Measurements from ENCODE around the gene PNO1.
"Not testable (repeated sequence)": the region's sequence is repeated elsewhere in the genome, so short reads cannot be mapped to it uniquely, and the experiment has no call there.

PNO1 gene

GRCh38 chr2:68157402-68158133 lies at the start of gene PNO1:
TSS of gene PNO1 (plus strand) at chr2:68157888. CDS start at chr2:68157935, 47 bp downstream.
- H3K27ac ChIP-seq, result peak within 1 kb of the TSS; percentile 76 to 79
- TF ChIP-seq, protein P1, sequence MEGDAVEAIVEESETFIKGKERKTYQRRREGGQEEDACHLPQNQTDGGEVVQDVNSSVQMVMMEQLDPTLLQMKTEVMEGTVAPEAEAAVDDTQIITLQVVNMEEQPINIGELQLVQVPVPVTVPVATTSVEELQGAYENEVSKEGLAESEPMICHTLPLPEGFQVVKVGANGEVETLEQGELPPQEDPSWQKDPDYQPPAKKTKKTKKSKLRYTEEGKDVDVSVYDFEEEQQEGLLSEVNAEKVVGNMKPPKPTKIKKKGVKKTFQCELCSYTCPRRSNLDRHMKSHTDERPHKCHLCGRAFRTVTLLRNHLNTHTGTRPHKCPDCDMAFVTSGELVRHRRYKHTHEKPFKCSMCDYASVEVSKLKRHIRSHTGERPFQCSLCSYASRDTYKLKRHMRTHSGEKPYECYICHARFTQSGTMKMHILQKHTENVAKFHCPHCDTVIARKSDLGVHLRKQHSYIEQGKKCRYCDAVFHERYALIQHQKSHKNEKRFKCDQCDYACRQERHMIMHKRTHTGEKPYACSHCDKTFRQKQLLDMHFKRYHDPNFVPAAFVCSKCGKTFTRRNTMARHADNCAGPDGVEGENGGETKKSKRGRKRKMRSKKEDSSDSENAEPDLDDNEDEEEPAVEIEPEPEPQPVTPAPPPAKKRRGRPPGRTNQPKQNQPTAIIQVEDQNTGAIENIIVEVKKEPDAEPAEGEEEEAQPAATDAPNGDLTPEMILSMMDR (IDR thresholded peaks at IDR 0.05), result no peak
- intact Hi-C loops (cut with DNase I; ENCODE audit: low total_unique reads), result no loop called here
- peaks cover 0 to 34% (median 30%) of the 10 kb centered on the region in 4 donors for H3K4me1 ChIP-seq
- H3K4me3 ChIP-seq, result peak within 1 kb of the TSS; percentile 82 to 96
- peak; percentile 95 to 97 for DNase-seq
- H3K36me3 ChIP-seq, result peaks cover 8 to 22% (median 15%) of the 10 kb centered on the region in 3 donors
- H3K9me3 ChIP-seq, result no peaks in the 10 kb centered on the region
- no peaks in the 10 kb centered on the region for H3K27me3 ChIP-seq

DNA sequence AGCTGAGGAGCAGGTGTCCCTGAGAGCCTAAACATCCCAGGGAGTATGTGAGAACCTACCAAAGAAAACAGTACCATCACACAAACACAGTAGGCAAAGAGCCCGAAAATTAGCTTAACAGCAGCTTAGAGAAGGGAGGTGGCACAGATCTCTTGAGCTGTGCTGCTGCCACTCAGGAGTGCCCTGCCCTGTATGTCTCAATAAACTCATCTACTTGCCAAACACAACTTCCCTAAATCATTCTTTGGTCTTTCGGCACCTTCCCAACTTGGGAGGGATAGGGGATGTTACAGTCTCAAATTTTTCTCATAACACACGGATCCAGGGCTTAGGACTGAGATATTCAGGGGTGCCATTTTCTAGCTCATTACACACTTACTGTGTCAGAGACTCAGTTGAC lies 49.6 kb upstream of the PNO1 start:
- Histone ChIP-seq H3K9me3 (no peaks in the 10 kb centered on the region), H3K36me3 (no peaks in the 10 kb centered on the region), H3K4me1 (no peaks in the 10 kb centered on the region), H3K27me3 (no peaks in the 10 kb centered on the region), H3K4me3 (no peak overlapping the region), H3K27ac (no peak overlapping the region)
- intact Hi-C loops (cut with DNase I; ENCODE audit: low total_unique reads), result no loop called here
- no peak for DNase-seq
- TF ChIP-seq, protein P1 (IDR thresholded peaks at IDR 0.05), result no peak

DNA sequence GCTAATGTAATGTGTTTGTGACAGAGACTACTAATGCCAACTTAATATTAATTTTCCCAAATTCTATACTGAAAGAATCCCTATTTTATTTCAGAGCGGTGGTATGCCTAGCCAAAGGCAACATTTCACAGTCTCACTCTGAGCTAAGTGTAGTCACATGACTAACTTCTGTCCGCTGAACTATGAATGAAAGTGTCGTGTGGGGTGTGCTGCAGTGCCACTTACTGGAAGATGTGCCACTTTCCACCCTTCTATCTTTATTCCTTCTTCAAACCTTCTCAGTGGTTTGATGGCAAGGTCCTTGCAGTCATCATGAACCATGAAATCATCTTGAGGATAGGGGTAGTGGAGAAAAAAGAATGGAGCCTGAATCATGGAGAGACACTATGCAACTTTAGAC lies 47.6 kb upstream of the PNO1 start:
- no peaks in the 10 kb centered on the region for H3K36me3 ChIP-seq
- TF ChIP-seq, protein P1 (IDR thresholded peaks at IDR 0.05), result no peak
- H3K27me3 ChIP-seq, result no peaks in the 10 kb centered on the region
- no peak overlapping the region for H3K27ac ChIP-seq
- DNase-seq, result no peak
- intact Hi-C loops (cut with DNase I; ENCODE audit: low total_unique reads), result no loop called here
- no peak overlapping the region for H3K4me3 ChIP-seq
- H3K4me1 ChIP-seq, result no peaks in the 10 kb centered on the region
- H3K9me3 ChIP-seq, result no peaks in the 10 kb centered on the region

DNA sequence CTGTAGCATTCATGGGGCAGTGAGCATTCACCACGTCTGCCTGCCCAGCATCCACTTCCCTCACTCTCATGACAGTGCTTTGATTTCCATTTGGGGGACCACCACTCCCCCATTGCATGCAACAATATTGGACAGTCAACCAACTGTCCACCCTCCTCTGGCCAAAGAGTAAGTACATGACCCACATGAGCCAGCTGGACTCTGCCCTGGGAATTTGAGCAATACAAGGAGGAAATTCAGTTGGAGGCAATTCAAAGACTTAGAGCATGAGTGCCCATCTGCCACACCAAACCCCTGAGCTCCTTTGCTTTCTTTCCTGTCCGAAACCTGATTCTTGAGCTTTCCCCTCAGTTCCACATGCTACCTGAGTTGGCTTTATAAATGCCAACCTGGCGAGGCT lies 41.7 kb upstream of the PNO1 start:
- no peaks in the 10 kb centered on the region for H3K27me3 ChIP-seq
- H3K4me1 ChIP-seq, result no peaks in the 10 kb centered on the region
- H3K27ac ChIP-seq, result no peak overlapping the region
- H3K9me3 ChIP-seq, result no peaks in the 10 kb centered on the region
- DNase-seq, result no peak
- no peak overlapping the region for H3K4me3 ChIP-seq
- intact Hi-C loops (cut with DNase I; ENCODE audit: low total_unique reads), result no loop called here
- H3K36me3 ChIP-seq, result no peaks in the 10 kb centered on the region
- TF ChIP-seq, protein P1 (IDR thresholded peaks at IDR 0.05), result no peak

GRCh38 chr2:68117922-68118321 lies 39.8 kb upstream of the PNO1 start:
- DNase-seq; H3K27me3 ChIP-seq; H3K27ac ChIP-seq; H3K4me1 ChIP-seq; H3K9me3 ChIP-seq; H3K4me3 ChIP-seq; intact Hi-C loops (cut with DNase I; ENCODE audit: low total_unique reads); H3K36me3 ChIP-seq: not testable (repeated sequence)

DNA sequence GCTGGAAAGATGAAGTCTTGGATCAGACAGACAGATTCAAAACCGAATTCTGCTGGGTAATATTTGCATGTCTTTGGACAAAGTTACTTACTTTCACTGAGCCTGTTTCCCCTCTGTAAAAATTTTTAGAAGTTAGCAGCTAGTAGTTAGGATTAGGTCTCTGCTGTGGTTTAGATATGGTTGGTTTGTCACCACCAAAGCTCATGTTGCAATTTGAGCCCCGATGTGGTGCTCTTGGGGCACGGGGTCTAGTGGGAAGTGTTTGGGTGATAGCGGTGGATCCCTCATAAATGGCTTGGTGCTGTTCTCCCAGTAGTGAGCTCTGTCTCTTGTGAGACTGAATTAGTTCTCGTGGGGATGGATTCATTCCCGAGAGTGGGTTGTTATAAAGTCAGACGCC lies 38.9 kb upstream of the PNO1 start:
- no peaks in the 10 kb centered on the region for H3K36me3 ChIP-seq
- peaks cover 0 to 3% (median 0%) of the 10 kb centered on the region in 4 donors for H3K4me1 ChIP-seq
- no peak for DNase-seq
- no peak overlapping the region for H3K27ac ChIP-seq
- no peak overlapping the region for H3K4me3 ChIP-seq
- TF ChIP-seq, protein P1 (IDR thresholded peaks at IDR 0.05), result no peak
- no peaks in the 10 kb centered on the region for H3K9me3 ChIP-seq
- intact Hi-C loops (cut with DNase I; ENCODE audit: low total_unique reads), result no loop called here
- H3K27me3 ChIP-seq, result no peaks in the 10 kb centered on the region
